Measurements from ENCODE around the gene ANKMY1.

- no peak for TF ChIP-seq POLR2A (IDR thresholded peaks at IDR 0.05)
- no peak for TF ChIP-seq CTCF (IDR thresholded peaks at IDR 0.05)
- no peak for TF ChIP-seq POLR2AphosphoS5 (IDR thresholded peaks at IDR 0.05; ENCODE audit: insufficient read depth in 1 of 2, low read depth in 1 of 2)
Measured at GRCh38 chr2:240501531-240501991, 56.2 kb downstream of the ANKMY1 start.

Measured in vagina (tissue), 2 donors.